Hematopoietic multipotent progenitor cell (in vitro differentiated cells): ENCODE data around the gene AQP6. TPM values are rescaled to one million over a fixed set of nuclear protein-coding genes. Genes with fewer than 3 reads are reported as not detected.

Experiments used
- DNase-seq, 3 donors: peaks; one replicate each; pipeline ENCODE4 v3.0.0-alpha.2; 2011 to 2015; ENCODE audit warnings: low read depth in 2 of 3, low spot score in 2 of 3
- total RNA-seq: library from RNA; depleted of rRNA; stranded (reverse); fragments of >200 nt; gene quantifications from one replicate; pipeline ENCODE4 v1.2.3, GENCODE V29; 2012

AQP6 gene
- total RNA-seq, 1 donor = under 0.01 TPM

DNA sequence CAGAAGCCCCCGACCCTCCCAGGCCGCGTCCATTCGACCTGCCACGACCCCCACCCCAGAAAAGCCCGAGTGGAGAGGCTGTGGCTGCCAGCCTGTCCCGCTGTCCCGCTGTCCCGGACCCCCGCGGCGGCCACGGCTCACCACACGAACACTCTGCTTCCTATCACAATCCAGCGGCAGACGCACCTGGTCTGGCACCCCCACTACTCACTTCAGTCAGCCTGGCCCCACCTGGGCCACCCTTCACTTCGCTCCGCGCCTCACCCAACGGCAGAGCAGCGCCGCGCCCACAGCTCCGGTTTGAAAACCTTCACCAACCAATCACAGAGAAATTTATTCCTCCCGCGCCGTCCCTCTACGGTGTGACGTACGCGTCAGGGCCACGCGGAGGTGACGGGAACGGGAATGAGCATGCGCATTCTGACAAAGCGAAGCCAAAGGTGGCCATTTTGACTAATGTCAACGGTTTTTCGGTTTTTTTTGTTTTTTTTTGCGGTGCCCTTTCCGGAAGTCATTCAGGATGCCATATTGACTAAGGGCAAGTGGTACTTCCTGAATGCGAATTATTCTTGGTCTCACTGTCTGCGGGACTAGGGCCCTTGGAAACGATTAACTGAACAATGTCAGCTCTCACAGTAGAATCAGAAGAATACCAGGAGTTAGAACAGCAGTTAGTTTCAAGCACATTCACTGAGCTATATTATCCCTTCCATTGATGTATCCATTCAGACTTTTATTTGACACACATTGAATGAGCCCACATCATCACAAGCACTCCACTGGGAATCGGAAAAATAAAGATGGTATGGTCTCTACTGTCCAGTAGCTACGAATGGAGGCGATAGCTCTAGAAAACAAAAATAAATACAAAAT is 52.7 kb downstream of the AQP6 start, which contains the start of gene RACGAP1:
TSS of gene RACGAP1 (minus strand) at position 308 of the 873 bp plus-strand sequence. CDS start 8,779 bp downstream, outside the sequence.
- peak; percentile 84 to 99 (median 99) for DNase-seq

DNA sequence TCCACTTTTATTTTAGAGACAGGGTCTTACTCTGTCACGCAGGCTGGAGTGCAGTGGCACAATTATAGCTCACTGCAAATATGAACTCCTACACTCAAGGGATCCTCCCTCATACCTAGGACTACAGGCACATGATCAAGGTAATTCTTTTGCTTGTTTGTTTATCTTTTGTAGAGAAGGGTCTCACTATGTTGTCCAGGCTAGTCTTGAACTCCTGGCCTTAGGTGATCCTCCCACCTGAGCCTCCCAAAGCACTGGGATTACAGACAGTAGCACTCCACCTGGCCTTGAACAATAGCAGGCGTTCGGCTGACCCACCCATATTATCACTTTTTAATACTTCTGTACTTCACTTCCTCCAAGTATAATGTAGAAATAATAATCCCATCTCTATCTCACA is 53.9 kb downstream of the AQP6 start:
- DNase-seq = no peak

Other genes starting within 250 kb of the AQP6 start
- 230 TPM for gene TMBIM6, start 231.4 kb upstream of the AQP6 start, total RNA-seq
- 24.8 TPM for gene NCKAP5L, start 144.5 kb upstream of the AQP6 start, total RNA-seq
- 3.2 TPM for gene BCDIN3D, start 129.8 kb upstream of the AQP6 start, total RNA-seq
- gene FAIM2, start 69.0 kb upstream of the AQP6 start, total RNA-seq = under 0.01 TPM
- under 0.01 TPM for gene AQP2, start 22.2 kb upstream of the AQP6 start, total RNA-seq
- not detected for gene AQP5, start 11.1 kb upstream of the AQP6 start, total RNA-seq
- gene RACGAP1, start 52.5 kb downstream of the AQP6 start, total RNA-seq = 9.4 TPM
- not detected for gene ASIC1, start 84.6 kb downstream of the AQP6 start, total RNA-seq
- 80.5 TPM for gene SMARCD1, start 112.4 kb downstream of the AQP6 start, total RNA-seq
- under 0.01 TPM for gene GPD1, start 131.1 kb downstream of the AQP6 start, total RNA-seq
- gene COX14, start 139.3 kb downstream of the AQP6 start, total RNA-seq = 47.4 TPM
- gene CERS5, start 194.4 kb downstream of the AQP6 start, total RNA-seq = 28.3 TPM